Small intestine (tissue), 7 donors: ENCODE results near the gene SUCLG2. TPM values are rescaled to one million over a fixed set of nuclear protein-coding genes. Genes with fewer than 3 reads are reported as not detected.
A peak's percentile ranks its signal among the peaks of the same experiment; 100 is the strongest.

Experiments used
- DNase-seq, 2 donors: peaks; one replicate each; pipeline versions ENCODE4 v3.0.0 to v3.0.0-alpha.2; 2013
- FAIRE-seq: peaks from 2 replicates; lab custom pipeline; 2012; peaks lifted over from hg19 to GRCh38; lab: Jason Lieb, UNC
- H3K27ac ChIP-seq, 3 donors: one replicate each; pipeline ENCODE4 v1.5.1; 2013; ENCODE audit warnings: low read length in 2 of 3, mild to moderate bottlenecking in 2 of 3, control low read depth in 1 of 3, inconsistent platforms in 1 of 3, low read depth in 1 of 3, moderate library complexity in 1 of 3
- H3K27me3 ChIP-seq, 3 donors: one replicate each; pipeline ENCODE4 v1.6.1; 2013; ENCODE audit warnings: low read length in 3 of 3, inconsistent platforms in 1 of 3; ENCODE audit not compliant: control insufficient read depth in 3 of 3, insufficient read depth in 3 of 3
- H3K36me3 ChIP-seq, 3 donors: one replicate each; pipeline ENCODE4 v1.6.1; 2013; ENCODE audit warnings: low read length in 3 of 3, inconsistent platforms in 1 of 3, low read depth in 1 of 3, mild to moderate bottlenecking in 1 of 3, moderate library complexity in 1 of 3; ENCODE audit not compliant: control insufficient read depth in 3 of 3, insufficient read depth in 2 of 3
- H3K4me1 ChIP-seq, 3 donors: one replicate each; pipeline ENCODE4 v1.6.1; 2013; ENCODE audit warnings: low read length in 2 of 3, inconsistent platforms in 1 of 3, low read depth in 1 of 3, mild to moderate bottlenecking in 1 of 3, moderate library complexity in 1 of 3; ENCODE audit not compliant: control insufficient read depth in 3 of 3, insufficient read depth in 2 of 3
- H3K4me3 ChIP-seq, 3 donors: one replicate each; pipeline ENCODE4 v1.5.1; 2013; ENCODE audit warnings: low read length in 3 of 3, control low read depth in 1 of 3, inconsistent platforms in 1 of 3, low read depth in 1 of 3, mild to moderate bottlenecking in 1 of 3, moderate library complexity in 1 of 3
- H3K9me3 ChIP-seq, 2 donors: one replicate each; pipeline ENCODE4 v1.6.1; 2013; ENCODE audit warnings: low read depth in 1 of 2, low read length in 1 of 2; ENCODE audit not compliant: control insufficient read depth in 2 of 2, insufficient read depth in 1 of 2
- WGBS, 3 donors: extraction: QIAGEN DNeasy Blood & Tissue Kit; methylation state at CpG; one replicate each; pipeline ENCODE4 v1.1.7; 2013; 5-methylcytosine and 5-hydroxymethylcytosine counted together
- polyA plus RNA-seq, 4 donors: library from polyadenylated mRNA; stranded (reverse) in 3 of 4; unstranded in 1 of 4; fragments of 200-250 nt in 3 of 4; fragments of 120-200 nt in 1 of 4; gene quantifications; one replicate each; pipeline versions ENCODE4 v1.2.1 to v1.2.3, GENCODE V29; 2013
- donor health status: healthy with polysubstance abuse.
- donor health status: control.
- donor health status: control.
- donor health status: Bipolar disorder and iron deficiency.
- donor health status: healthy.

Gene SUCLG2
- polyA plus RNA-seq, 4 donors = 77.7 to 167 (median 125) TPM

- H3K4me1 ChIP-seq = no peaks in the 10 kb centered on the region
- H3K36me3 ChIP-seq = no peaks in the 10 kb centered on the region
- no peak overlapping the region for H3K4me3 ChIP-seq
- FAIRE-seq (no peak), DNase-seq (no peak)
- no peak overlapping the region for H3K27ac ChIP-seq
- no peaks in the 10 kb centered on the region for H3K27me3 ChIP-seq
- WGBS, 3 donors = 96 to 97% (median 97%) methylated on average over 2 of the region's 2 CpGs
- no peaks in the 10 kb centered on the region for H3K9me3 ChIP-seq
These were observed 33.8 kb upstream of the SUCLG2 start for GRCh38 chr3:67688231-67688630.

GRCh38 chr3:67686069-67686468 is 31.7 kb upstream of the SUCLG2 start:
- no peaks in the 10 kb centered on the region for H3K36me3 ChIP-seq
- DNase-seq = no peak
- no peaks in the 10 kb centered on the region for H3K4me1 ChIP-seq
- no peak for FAIRE-seq
- H3K27ac ChIP-seq = no peak overlapping the region
- H3K27me3 ChIP-seq = no peaks in the 10 kb centered on the region
- 86 to 88% (median 88%) methylated on average over 8 of the region's 8 CpGs for WGBS, 3 donors
- no peaks in the 10 kb centered on the region for H3K9me3 ChIP-seq
- no peak overlapping the region for H3K4me3 ChIP-seq

GRCh38 chr3:67685499-67685898 is 31.1 kb upstream of the SUCLG2 start:
- H3K4me1 ChIP-seq = no peaks in the 10 kb centered on the region
- FAIRE-seq (peak; percentile 10), DNase-seq (peak in 1 of 2 donors; percentile 20)
- 48 to 59% (median 50%) methylated on average over 1 of the region's 1 CpG for WGBS, 3 donors
- H3K4me3 ChIP-seq = no peak overlapping the region
- no peaks in the 10 kb centered on the region for H3K9me3 ChIP-seq
- H3K27ac ChIP-seq = no peak overlapping the region
- no peaks in the 10 kb centered on the region for H3K36me3 ChIP-seq
- no peaks in the 10 kb centered on the region for H3K27me3 ChIP-seq

- no peaks in the 10 kb centered on the region for H3K9me3 ChIP-seq
- no peak for FAIRE-seq
- 88 to 97% (median 92%) methylated on average over 3 of the region's 3 CpGs for WGBS, 3 donors
- no peak for DNase-seq
- no peaks in the 10 kb centered on the region for H3K27me3 ChIP-seq
- H3K27ac ChIP-seq = no peak overlapping the region
- H3K36me3 ChIP-seq = no peaks in the 10 kb centered on the region
- H3K4me1 ChIP-seq = no peaks in the 10 kb centered on the region
- H3K4me3 ChIP-seq = no peak overlapping the region
These were observed 29.8 kb upstream of the SUCLG2 start for GRCh38 chr3:67684211-67684610.

- Histone ChIP-seq H3K27me3 (no peaks in the 10 kb centered on the region), H3K4me1 (no peaks in the 10 kb centered on the region), H3K4me3 (no peak overlapping the region), H3K36me3 (no peaks in the 10 kb centered on the region), H3K27ac (no peak overlapping the region), H3K9me3 (no peaks in the 10 kb centered on the region)
- FAIRE-seq (no peak), DNase-seq (no peak)
These were observed 29.1 kb upstream of the SUCLG2 start for GRCh38 chr3:67683522-67683921.

- H3K27ac ChIP-seq = no peak overlapping the region
- H3K36me3 ChIP-seq = no peaks in the 10 kb centered on the region
- FAIRE-seq (no peak), DNase-seq (no peak)
- H3K4me3 ChIP-seq = no peak overlapping the region
- H3K4me1 ChIP-seq = no peaks in the 10 kb centered on the region
- peaks cover 0 to 3% of the 10 kb centered on the region in 2 donors for H3K9me3 ChIP-seq
- H3K27me3 ChIP-seq = no peaks in the 10 kb centered on the region
These were observed 24.3 kb upstream of the SUCLG2 start for GRCh38 chr3:67678665-67679064.

- Histone ChIP-seq H3K27ac (no peak overlapping the region), H3K9me3 (peaks cover 0 to 3% of the 10 kb centered on the region in 2 donors), H3K4me1 (no peaks in the 10 kb centered on the region), H3K27me3 (no peaks in the 10 kb centered on the region), H3K36me3 (no peaks in the 10 kb centered on the region), H3K4me3 (no peak overlapping the region)
- FAIRE-seq (no peak), DNase-seq (no peak)
- WGBS, 3 donors = 71 to 87% (median 87%) methylated on average over 4 of the region's 4 CpGs
These were observed 19.6 kb upstream of the SUCLG2 start for GRCh38 chr3:67674055-67674454.

- Histone ChIP-seq H3K27me3 (no peaks in the 10 kb centered on the region), H3K27ac (no peak overlapping the region), H3K4me1 (peaks cover 0 to 3% (median 0%) of the 10 kb centered on the region in 3 donors), H3K36me3 (no peaks in the 10 kb centered on the region), H3K9me3 (no peaks in the 10 kb centered on the region), H3K4me3 (no peak overlapping the region)
- DNase-seq = peak in 1 of 2 donors; percentile 27
- 89 to 96% (median 93%) methylated on average over 3 of the region's 3 CpGs for WGBS, 3 donors
- FAIRE-seq = no peak
These were observed 8.3 kb upstream of the SUCLG2 start for GRCh38 chr3:67662733-67663132.

- no peak overlapping the region for H3K27ac ChIP-seq
- FAIRE-seq (no peak), DNase-seq (no peak)
- H3K4me3 ChIP-seq = no peak overlapping the region
- WGBS, 3 donors = 74 to 100% (median 83%) methylated on average over 1 of the region's 1 CpG
- no peaks in the 10 kb centered on the region for H3K9me3 ChIP-seq
- H3K27me3 ChIP-seq = no peaks in the 10 kb centered on the region
- H3K36me3 ChIP-seq = no peaks in the 10 kb centered on the region
- H3K4me1 ChIP-seq = peaks cover 0 to 3% (median 0%) of the 10 kb centered on the region in 3 donors
These were observed 6.7 kb upstream of the SUCLG2 start for GRCh38 chr3:67661089-67661488.
